Small intestine (tissue), 7 donors: ENCODE measurements around the gene AQP6. TPM values are rescaled to one million over a fixed set of nuclear protein-coding genes. Genes with fewer than 3 reads are reported as not detected.

Experiments
- DNase-seq, 2 donors: peaks; one replicate each; pipeline versions ENCODE4 v3.0.0 to v3.0.0-alpha.2; 2013
- FAIRE-seq: peaks from 2 replicates; lab custom pipeline; 2012; peaks lifted over from hg19 to GRCh38; lab: Jason Lieb, UNC
- H3K27ac ChIP-seq, 3 donors: one replicate each; pipeline ENCODE4 v1.5.1; 2013; ENCODE audit warnings: low read length in 2 of 3, mild to moderate bottlenecking in 2 of 3, control low read depth in 1 of 3, inconsistent platforms in 1 of 3, low read depth in 1 of 3, moderate library complexity in 1 of 3
- H3K27me3 ChIP-seq, 3 donors: one replicate each; pipeline ENCODE4 v1.6.1; 2013; ENCODE audit warnings: low read length in 3 of 3, inconsistent platforms in 1 of 3; ENCODE audit not compliant: control insufficient read depth in 3 of 3, insufficient read depth in 3 of 3
- H3K36me3 ChIP-seq, 3 donors: one replicate each; pipeline ENCODE4 v1.6.1; 2013; ENCODE audit warnings: low read length in 3 of 3, inconsistent platforms in 1 of 3, low read depth in 1 of 3, mild to moderate bottlenecking in 1 of 3, moderate library complexity in 1 of 3; ENCODE audit not compliant: control insufficient read depth in 3 of 3, insufficient read depth in 2 of 3
- H3K4me1 ChIP-seq, 3 donors: one replicate each; pipeline ENCODE4 v1.6.1; 2013; ENCODE audit warnings: low read length in 2 of 3, inconsistent platforms in 1 of 3, low read depth in 1 of 3, mild to moderate bottlenecking in 1 of 3, moderate library complexity in 1 of 3; ENCODE audit not compliant: control insufficient read depth in 3 of 3, insufficient read depth in 2 of 3
- H3K4me3 ChIP-seq, 3 donors: one replicate each; pipeline ENCODE4 v1.5.1; 2013; ENCODE audit warnings: low read length in 3 of 3, control low read depth in 1 of 3, inconsistent platforms in 1 of 3, low read depth in 1 of 3, mild to moderate bottlenecking in 1 of 3, moderate library complexity in 1 of 3
- H3K9me3 ChIP-seq, 2 donors: one replicate each; pipeline ENCODE4 v1.6.1; 2013; ENCODE audit warnings: low read depth in 1 of 2, low read length in 1 of 2; ENCODE audit not compliant: control insufficient read depth in 2 of 2, insufficient read depth in 1 of 2
- WGBS, 3 donors: extraction: QIAGEN DNeasy Blood & Tissue Kit; methylation state at CpG; one replicate each; pipeline ENCODE4 v1.1.7; 2013; 5-methylcytosine and 5-hydroxymethylcytosine counted together
- polyA plus RNA-seq, 4 donors: library from polyadenylated mRNA; stranded (reverse) in 3 of 4; unstranded in 1 of 4; fragments of 200-250 nt in 3 of 4; fragments of 120-200 nt in 1 of 4; gene quantifications; one replicate each; pipeline versions ENCODE4 v1.2.1 to v1.2.3, GENCODE V29; 2013
- donor health status: healthy with polysubstance abuse.
- donor health status: control.
- donor health status: control.
- donor health status: Bipolar disorder and iron deficiency.
- donor health status: healthy.

The AQP6 gene
- polyA plus RNA-seq, 4 donors = 0.09 to 0.31 TPM; not detected in 2

- Histone ChIP-seq H3K9me3 (no peaks in the 10 kb centered on the region), H3K4me1 (peaks cover 0 to 3% (median 0%) of the 10 kb centered on the region in 3 donors), H3K36me3 (no peaks in the 10 kb centered on the region), H3K27me3 (peaks cover 0 to 4% (median 0%) of the 10 kb centered on the region in 3 donors), H3K4me3 (no peak overlapping the region), H3K27ac (no peak overlapping the region)
- DNase-seq = no peak
- FAIRE-seq = no peak
- WGBS, 3 donors = 82 to 89% (median 86%) methylated on average over 9 of the region's 9 CpGs
Measured at GRCh38 chr12:49946086-49946485, 26.7 kb upstream of the AQP6 start.

GRCh38 chr12:49946497-49946896 is 26.2 kb upstream of the AQP6 start:
- 17 to 52% (median 36%) methylated on average over 3 of the region's 3 CpGs for WGBS, 3 donors
- Histone ChIP-seq H3K4me1 (peaks cover 0 to 3% (median 0%) of the 10 kb centered on the region in 3 donors), H3K9me3 (no peaks in the 10 kb centered on the region), H3K27ac (no peak overlapping the region), H3K36me3 (no peaks in the 10 kb centered on the region), H3K4me3 (no peak overlapping the region), H3K27me3 (peaks cover 0 to 4% (median 0%) of the 10 kb centered on the region in 3 donors)
- FAIRE-seq = no peak
- DNase-seq = no peak

- WGBS, 3 donors = 76 to 82% (median 79%) methylated on average over 7 of the region's 7 CpGs
- FAIRE-seq (no peak), DNase-seq (no peak)
Measured at GRCh38 chr12:49947593-49948226, 25.0 kb upstream of the AQP6 start.

GRCh38 chr12:49948866-49949845 is 23.6 kb upstream of the AQP6 start:
- FAIRE-seq = no peak
- 78 to 88% (median 86%) methylated on average over 13 of the region's 13 CpGs for WGBS, 3 donors
- Histone ChIP-seq H3K27me3 (peaks cover 0 to 14% (median 0%) of the 10 kb centered on the region in 3 donors), H3K27ac (no peak overlapping the region), H3K36me3 (no peaks in the 10 kb centered on the region), H3K9me3 (no peaks in the 10 kb centered on the region), H3K4me3 (no peak overlapping the region), H3K4me1 (peaks cover 0 to 3% (median 0%) of the 10 kb centered on the region in 3 donors)
- DNase-seq = no peak

More at GRCh38 chr12:49947593-49948226, 25.0 kb upstream of the AQP6 start:
- Histone ChIP-seq H3K27ac (no peak overlapping the region), H3K4me3 (no peak overlapping the region), H3K36me3 (no peaks in the 10 kb centered on the region), H3K4me1 (peaks cover 0 to 3% (median 0%) of the 10 kb centered on the region in 3 donors), H3K27me3 (peaks cover 0 to 4% (median 0%) of the 10 kb centered on the region in 3 donors), H3K9me3 (no peaks in the 10 kb centered on the region)

GRCh38 chr12:49949866-49950265 is 22.9 kb upstream of the AQP6 start:
- WGBS, 3 donors = 91 to 94% (median 93%) methylated on average over 3 of the region's 3 CpGs
- H3K27me3 ChIP-seq = peaks cover 0 to 18% (median 6%) of the 10 kb centered on the region in 3 donors
- DNase-seq (no peak), FAIRE-seq (no peak)
- H3K27ac ChIP-seq = no peak overlapping the region
- H3K4me3 ChIP-seq = no peak overlapping the region
- no peaks in the 10 kb centered on the region for H3K36me3 ChIP-seq
- peaks cover 0 to 3% (median 0%) of the 10 kb centered on the region in 3 donors for H3K4me1 ChIP-seq
- H3K9me3 ChIP-seq = no peaks in the 10 kb centered on the region

- FAIRE-seq (no peak), DNase-seq (no peak)
- H3K9me3 ChIP-seq = no peaks in the 10 kb centered on the region
- H3K27me3 ChIP-seq = peaks cover 0 to 25% (median 12%) of the 10 kb centered on the region in 3 donors
- WGBS, 3 donors = 79 to 85% (median 81%) methylated on average over 30 to 32 of the region's 32 CpGs
- H3K4me3 ChIP-seq = no peak within 1 kb of the TSS
- no peaks in the 10 kb centered on the region for H3K4me1 ChIP-seq
- no peak within 1 kb of the TSS for H3K27ac ChIP-seq
- H3K36me3 ChIP-seq = no peaks in the 10 kb centered on the region
Measured at GRCh38 chr12:49950273-49951251, 22.2 kb upstream of the AQP6 start, which contains the start of gene AQP2. AQP2 (plus strand) TSS chr12:49950737; CDS start chr12:49950831, 94 bp downstream.

GRCh38 chr12:49951411-49952240 is 21.1 kb upstream of the AQP6 start:
- no peaks in the 10 kb centered on the region for H3K9me3 ChIP-seq
- H3K4me3 ChIP-seq = no peak overlapping the region
- no peak for FAIRE-seq
- WGBS, 3 donors = 76 to 83% (median 81%) methylated on average over 14 of the region's 14 CpGs
- no peak overlapping the region for H3K27ac ChIP-seq
- H3K36me3 ChIP-seq = no peaks in the 10 kb centered on the region
- H3K27me3 ChIP-seq = peaks cover 0 to 35% (median 20%) of the 10 kb centered on the region in 3 donors
- no peak for DNase-seq
- H3K4me1 ChIP-seq = no peaks in the 10 kb centered on the region
